GM18520 (cell line): Measurements from ENCODE around the gene PRIMA1.

Source experiments
- ATAC-seq: cut with Tn5 transposase; IDR thresholded peaks from one replicate; pipeline ENCODE4 v1.9.1; 2021; ENCODE audit not compliant: unreplicated experiment

Gene PRIMA1

DNA sequence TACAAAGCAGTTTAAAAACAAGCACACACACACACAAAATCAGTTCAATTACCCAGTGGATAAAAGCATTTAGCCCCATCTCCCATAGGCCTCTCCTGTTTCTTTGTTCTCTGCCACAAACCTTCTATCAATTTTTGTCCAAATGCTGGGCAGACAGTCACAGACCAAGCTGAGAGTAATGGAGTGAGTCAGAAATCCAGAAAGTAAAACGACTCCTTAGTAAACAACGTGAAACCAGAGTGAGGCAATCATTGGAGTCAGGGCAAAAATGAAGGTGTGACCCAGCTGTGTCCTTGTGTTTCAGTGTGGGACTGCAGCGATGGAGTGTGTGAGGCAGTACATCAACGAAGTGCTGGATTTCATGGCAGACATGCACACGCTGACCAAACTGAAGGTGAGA, 102.0 kb downstream of the PRIMA1 start:
- no peak for ATAC-seq

- ATAC-seq = no peak
These were observed 103.0 kb downstream of the PRIMA1 start for GRCh38 chr14:93685121-93685895.

DNA sequence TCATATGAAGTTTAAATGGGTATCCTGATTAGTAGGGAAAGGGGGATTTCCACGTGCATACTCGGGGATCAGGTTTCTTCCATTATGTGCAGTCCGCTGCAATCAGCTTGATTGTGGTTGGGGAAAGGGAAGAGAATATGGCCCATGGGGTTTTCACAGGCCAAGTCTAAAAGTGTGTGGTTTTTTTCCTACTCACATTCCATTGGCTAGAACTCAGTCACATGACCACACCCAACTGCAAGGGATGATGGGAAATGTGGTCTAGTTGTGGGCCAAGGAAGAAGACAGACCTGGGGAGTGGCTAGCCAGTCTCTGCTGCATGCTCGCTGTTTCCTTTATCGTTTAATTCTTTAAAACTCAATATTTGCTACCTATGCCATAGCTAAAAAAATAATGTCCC, 105.1 kb downstream of the PRIMA1 start:
- ATAC-seq = no peak

GRCh38 chr14:93682459-93682858, 105.8 kb downstream of the PRIMA1 start:
- ATAC-seq = no peak

DNA sequence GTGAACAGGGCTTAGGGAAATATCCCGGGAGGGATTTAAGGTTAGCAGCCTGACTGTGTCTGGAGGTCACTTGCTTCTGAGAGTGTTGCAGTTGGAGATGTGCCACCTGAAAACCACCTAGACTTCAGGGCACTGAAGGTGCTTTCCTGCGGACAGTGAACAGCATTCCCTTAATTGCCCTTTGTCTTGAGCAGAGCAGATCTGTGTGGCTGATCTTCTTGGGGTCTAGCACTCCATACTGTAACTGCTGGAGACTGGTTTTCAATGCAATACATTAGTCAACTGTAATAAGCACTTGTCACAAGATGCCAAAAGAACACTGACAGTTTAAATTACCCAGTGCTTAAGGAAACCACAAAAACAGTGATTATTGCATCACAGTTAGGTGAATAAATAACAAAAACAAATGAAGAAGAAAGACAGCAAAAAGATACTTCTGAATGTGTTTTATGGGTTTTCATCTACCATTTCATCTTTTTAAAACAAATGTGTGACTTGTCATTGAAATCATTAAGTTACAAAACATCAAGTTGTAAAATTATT, 111.8 kb downstream of the PRIMA1 start:
- ATAC-seq = no peak

DNA sequence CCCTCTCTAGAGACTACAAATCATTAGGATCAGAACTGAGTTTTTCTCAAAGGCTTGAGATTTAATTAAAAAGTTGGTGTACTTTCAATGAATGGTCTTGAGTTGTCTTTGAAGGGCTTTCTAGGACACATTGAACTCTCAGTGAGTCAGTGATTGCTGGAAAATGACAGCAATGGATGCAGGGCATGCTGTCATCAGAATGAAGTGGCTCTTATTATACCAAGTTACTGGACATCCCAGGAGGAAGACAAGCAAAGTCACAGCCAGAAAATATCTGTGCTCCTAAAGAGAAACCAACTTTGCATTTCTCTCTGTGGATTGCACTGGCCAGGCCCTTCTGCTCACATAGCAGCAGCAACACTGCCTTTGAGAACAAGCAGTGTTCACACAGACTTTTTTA, 112.6 kb downstream of the PRIMA1 start:
- no peak for ATAC-seq

DNA sequence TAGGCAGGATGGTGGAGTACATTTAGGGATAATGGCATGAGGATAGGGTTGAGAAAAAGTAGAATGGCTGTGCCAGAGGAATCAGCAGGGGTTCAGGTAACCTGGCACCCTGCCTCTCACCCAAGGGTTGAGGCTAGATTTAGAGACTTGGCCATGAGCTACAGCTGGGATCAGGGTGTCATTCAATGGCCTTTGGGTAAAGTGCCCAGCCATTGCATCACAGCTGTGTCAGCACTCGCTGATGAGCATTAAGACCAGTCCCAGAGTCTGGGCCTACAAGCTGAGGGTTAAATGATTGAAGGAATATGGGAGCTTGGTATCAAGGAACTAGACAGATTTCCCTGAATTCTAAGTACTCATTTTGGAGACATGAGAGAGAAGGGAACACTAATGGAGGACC, 113.9 kb downstream of the PRIMA1 start:
- ATAC-seq = no peak

DNA sequence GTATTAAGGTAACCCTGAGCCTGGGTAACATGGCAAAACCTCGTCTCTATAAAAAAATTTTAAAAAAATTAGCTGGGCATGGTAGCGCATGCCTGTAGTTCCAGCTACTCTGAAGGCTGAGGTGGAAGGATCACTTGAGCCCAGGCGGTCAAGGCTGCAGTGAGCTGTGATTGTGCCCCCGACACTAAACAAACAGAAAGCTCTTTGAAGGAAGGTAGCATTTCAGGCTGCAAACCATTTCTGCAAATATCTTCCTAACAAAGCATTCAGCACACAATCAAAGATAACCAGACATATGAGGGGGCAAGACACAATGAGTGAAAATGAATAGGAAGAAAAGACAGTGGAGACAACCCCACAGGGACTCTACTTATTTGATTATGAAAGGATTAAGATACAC, 118.7 kb downstream of the PRIMA1 start:
- ATAC-seq = no peak
